Measurements from ENCODE around the gene MAGEB4. TPM values are rescaled to one million over a fixed set of nuclear protein-coding genes. Genes with fewer than 3 reads are reported as not detected.
A peak's percentile ranks its signal among the peaks of the same experiment; 100 is the strongest.

The MAGEB4 gene
- polyA plus RNA-seq, 2 of the 4 experiments (the other 2 are of a cell fraction) = not detected

DNA sequence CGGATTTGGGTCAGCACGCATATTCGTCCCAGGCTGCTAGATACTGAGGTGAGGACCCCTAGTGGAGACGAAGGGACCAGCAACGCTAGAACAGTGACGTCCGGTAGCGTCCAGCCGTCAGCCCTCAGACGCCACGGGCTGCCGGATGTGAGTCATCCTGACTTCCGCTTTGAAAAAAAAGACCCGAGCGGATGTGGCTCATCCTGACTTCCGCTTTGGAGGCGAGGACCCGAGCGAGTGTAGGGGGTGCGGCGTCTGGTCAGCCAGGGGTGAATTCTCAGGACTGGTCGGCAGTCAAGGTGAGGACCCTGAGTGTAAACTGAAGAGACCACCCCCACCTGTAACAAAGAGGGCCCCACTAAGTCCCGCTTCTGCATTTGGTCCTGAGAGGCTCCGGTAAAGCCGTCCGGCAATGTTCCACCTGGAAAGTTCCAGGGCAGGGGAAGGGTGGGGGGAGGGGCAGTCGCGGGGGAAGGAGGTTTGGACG lies 26.4 kb upstream of the MAGEB4 start, which contains the start of gene MAGEB2:
TSS of gene MAGEB2 (plus strand) at position 207 of the 487 bp plus-strand sequence. CDS start 3,018 bp downstream, outside the sequence.
- Histone ChIP-seq H3K4me2 (no peak within 1 kb of the TSS), H3K4me3 (no peak within 1 kb of the TSS), H3K27ac (no peak within 1 kb of the TSS), H3K4me1 (no peaks in the 10 kb centered on the region), H3K9me3 (no peaks in the 10 kb centered on the region)
- 85% methylated on average over 20 of the region's 29 CpGs for WGBS (ENCODE audit: missing lambda C conversion rate)
- POLR2A ChIA-PET = no interaction called here
- CTCF ChIA-PET = no interaction called here
- peak in 1 of 2 experiments; percentile 40; a peak in 2 of 6 replicates for ATAC-seq
- FAIRE-seq = no peak
- TF ChIP-seq CHD4 (IDR thresholded peaks at IDR 0.05; ENCODE audit: borderline replicate concordance) = no peak
- TF ChIP-seq TP53 (CRISPR knock-in tag; IDR thresholded peaks at IDR 0.05) = no peak
- TF ChIP-seq BCL3 (IDR thresholded peaks at IDR 0.05) = no peak
- no peak for TF ChIP-seq PBX3 (IDR thresholded peaks at IDR 0.05)
- TF ChIP-seq CHD2 (IDR thresholded peaks at IDR 0.05; ENCODE audit: low read length, partially characterized antibody) = no peak
- TF ChIP-seq JUN (IDR thresholded peaks at IDR 0.05) = no peak
- no peak for TF ChIP-seq HEYL (CRISPR knock-in tag; IDR thresholded peaks at IDR 0.05)
- TF ChIP-seq JUNB (IDR thresholded peaks at IDR 0.05) = no peak
- TF ChIP-seq ESRRA (IDR thresholded peaks at IDR 0.05; ENCODE audit: borderline replicate concordance, low read length) = no peak
- TF ChIP-seq, protein P1, sequence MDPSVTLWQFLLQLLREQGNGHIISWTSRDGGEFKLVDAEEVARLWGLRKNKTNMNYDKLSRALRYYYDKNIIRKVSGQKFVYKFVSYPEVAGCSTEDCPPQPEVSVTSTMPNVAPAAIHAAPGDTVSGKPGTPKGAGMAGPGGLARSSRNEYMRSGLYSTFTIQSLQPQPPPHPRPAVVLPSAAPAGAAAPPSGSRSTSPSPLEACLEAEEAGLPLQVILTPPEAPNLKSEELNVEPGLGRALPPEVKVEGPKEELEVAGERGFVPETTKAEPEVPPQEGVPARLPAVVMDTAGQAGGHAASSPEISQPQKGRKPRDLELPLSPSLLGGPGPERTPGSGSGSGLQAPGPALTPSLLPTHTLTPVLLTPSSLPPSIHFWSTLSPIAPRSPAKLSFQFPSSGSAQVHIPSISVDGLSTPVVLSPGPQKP (IDR thresholded peaks at IDR 0.05; ENCODE audit: low read depth, low read length) = no peak
- no peak for TF ChIP-seq MYC (IDR thresholded peaks at IDR 0.05; ENCODE audit: borderline replicate concordance, low read length)
- no peak for TF ChIP-seq HOXB5 (CRISPR knock-in tag; IDR thresholded peaks at IDR 0.05)
- TF ChIP-seq RARB (CRISPR knock-in tag; IDR thresholded peaks at IDR 0.05) = no peak
- no peak for TF ChIP-seq MAFK (IDR thresholded peaks at IDR 0.05; ENCODE audit: partially characterized antibody)
- no peak for TF ChIP-seq PHF8 (IDR thresholded peaks at IDR 0.05; ENCODE audit: borderline replicate concordance, low read depth)
- no peak for TF ChIP-seq TFCP2L1 (CRISPR knock-in tag; IDR thresholded peaks at IDR 0.05)
- no peak for TF ChIP-seq NFE2L2 (conservative IDR thresholded peaks at IDR 0.05; ENCODE audit: low read length)
- TF ChIP-seq KDM5A (IDR thresholded peaks at IDR 0.05) = no peak
- no peak for DNase-seq (ENCODE audit: low read depth in 1 of 2, low spot score in 1 of 2)

DNA sequence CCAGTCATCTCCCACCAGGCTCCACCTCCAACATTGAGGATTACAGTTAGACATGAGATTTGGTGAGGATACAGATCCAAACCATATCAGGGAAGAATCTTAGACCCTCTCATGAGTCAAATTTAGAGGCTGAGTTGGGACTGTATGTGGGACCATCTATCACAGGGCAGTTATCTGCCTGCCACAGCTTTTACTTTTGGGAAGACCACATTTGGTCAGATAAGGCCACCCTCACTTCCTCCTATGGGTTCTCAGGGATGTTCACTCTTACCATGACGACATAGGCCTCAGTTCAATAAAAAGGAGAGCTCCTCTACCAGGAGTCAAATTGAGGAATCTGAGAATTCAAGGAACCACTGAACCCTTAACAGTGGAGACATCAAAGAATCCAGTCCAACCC lies 24.3 kb upstream of the MAGEB4 start:
- ATAC-seq (no peak), DNase-seq (ENCODE audit: low read depth in 1 of 2, low spot score in 1 of 2) (no peak), FAIRE-seq (peak; percentile 13)
- H3K4me1 ChIP-seq = no peaks in the 10 kb centered on the region
- no peak overlapping the region for H3K4me2 ChIP-seq
- no peak overlapping the region for H3K4me3 ChIP-seq
- CTCF ChIA-PET = no interaction called here
- POLR2A ChIA-PET = no interaction called here
- 15% methylated on average over 1 of the region's 1 CpG for WGBS (ENCODE audit: missing lambda C conversion rate)
- H3K9me3 ChIP-seq = no peaks in the 10 kb centered on the region
- TF ChIP-seq SREBF2 (IDR thresholded peaks at IDR 0.05) = no peak
- TF ChIP-seq JUN (IDR thresholded peaks at IDR 0.05) = no peak
- TF ChIP-seq CEBPB (IDR thresholded peaks at IDR 0.05) = no peak
- no peak for TF ChIP-seq CHD2 (IDR thresholded peaks at IDR 0.05; ENCODE audit: low read length, partially characterized antibody)
- TF ChIP-seq MAZ (IDR thresholded peaks at IDR 0.05; ENCODE audit: borderline replicate concordance, low read depth, low read length) = no peak
- TF ChIP-seq EHMT2 (IDR thresholded peaks at IDR 0.05; ENCODE audit: low read depth) = no peak
- no peak for TF ChIP-seq TFCP2L1 (CRISPR knock-in tag; IDR thresholded peaks at IDR 0.05)
- TF ChIP-seq RNF2 (IDR thresholded peaks at IDR 0.05; ENCODE audit: borderline replicate concordance, low read depth) = no peak
- TF ChIP-seq, protein P2, sequence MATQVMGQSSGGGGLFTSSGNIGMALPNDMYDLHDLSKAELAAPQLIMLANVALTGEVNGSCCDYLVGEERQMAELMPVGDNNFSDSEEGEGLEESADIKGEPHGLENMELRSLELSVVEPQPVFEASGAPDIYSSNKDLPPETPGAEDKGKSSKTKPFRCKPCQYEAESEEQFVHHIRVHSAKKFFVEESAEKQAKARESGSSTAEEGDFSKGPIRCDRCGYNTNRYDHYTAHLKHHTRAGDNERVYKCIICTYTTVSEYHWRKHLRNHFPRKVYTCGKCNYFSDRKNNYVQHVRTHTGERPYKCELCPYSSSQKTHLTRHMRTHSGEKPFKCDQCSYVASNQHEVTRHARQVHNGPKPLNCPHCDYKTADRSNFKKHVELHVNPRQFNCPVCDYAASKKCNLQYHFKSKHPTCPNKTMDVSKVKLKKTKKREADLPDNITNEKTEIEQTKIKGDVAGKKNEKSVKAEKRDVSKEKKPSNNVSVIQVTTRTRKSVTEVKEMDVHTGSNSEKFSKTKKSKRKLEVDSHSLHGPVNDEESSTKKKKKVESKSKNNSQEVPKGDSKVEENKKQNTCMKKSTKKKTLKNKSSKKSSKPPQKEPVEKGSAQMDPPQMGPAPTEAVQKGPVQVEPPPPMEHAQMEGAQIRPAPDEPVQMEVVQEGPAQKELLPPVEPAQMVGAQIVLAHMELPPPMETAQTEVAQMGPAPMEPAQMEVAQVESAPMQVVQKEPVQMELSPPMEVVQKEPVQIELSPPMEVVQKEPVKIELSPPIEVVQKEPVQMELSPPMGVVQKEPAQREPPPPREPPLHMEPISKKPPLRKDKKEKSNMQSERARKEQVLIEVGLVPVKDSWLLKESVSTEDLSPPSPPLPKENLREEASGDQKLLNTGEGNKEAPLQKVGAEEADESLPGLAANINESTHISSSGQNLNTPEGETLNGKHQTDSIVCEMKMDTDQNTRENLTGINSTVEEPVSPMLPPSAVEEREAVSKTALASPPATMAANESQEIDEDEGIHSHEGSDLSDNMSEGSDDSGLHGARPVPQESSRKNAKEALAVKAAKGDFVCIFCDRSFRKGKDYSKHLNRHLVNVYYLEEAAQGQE (IDR thresholded peaks at IDR 0.05) = no peak
- no peak for TF ChIP-seq GATA3 (IDR thresholded peaks at IDR 0.05; ENCODE audit: borderline replicate concordance)
- no peak for TF ChIP-seq NR3C1 (IDR thresholded peaks at IDR 0.05)
- H3K27ac ChIP-seq = no peak overlapping the region
